ENCODE data around the gene MCL1.

DNA sequence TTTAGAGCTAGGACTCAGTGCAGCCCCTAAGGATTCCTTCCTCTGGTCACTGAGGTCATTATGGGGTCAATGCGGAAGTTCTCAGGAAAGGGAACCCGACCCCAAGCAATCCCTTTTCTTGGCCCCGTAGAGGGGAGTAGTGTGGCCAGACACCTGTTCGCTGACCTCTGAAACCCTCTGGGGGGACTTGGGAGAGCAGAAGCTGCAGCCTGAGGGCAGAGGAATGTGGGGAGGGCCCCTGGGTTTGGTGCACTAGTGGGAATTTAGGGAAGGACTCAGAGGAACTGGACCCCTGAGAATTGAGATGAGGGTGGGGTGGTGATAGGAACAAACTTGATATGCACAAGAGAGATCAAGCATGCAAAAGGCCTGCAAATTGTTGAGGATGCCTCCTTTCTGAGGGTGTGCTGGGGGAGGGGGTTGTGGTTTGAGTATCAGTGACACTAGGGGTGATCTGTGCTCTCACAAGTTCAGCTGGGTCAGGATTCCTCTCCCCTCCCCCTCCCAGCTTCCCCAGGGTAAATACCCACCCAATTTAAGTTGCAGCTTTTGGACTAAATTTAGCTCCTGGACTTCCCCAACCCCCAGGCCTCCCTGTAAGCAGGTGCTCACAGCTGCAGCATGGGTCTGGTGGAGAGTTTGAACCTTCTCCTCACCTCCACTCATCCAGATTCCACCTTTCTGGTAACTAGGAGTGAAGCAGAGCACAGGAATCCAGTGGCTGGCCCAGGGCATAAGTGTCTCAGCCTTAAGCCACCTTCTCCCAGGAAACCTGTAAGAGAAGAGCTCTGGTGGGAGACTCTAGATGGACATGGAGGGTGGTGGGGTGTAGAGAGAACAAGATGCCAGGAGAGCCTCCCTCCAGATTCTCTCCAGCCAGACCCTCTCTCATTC, 16.7 kb downstream of the MCL1 start:
- TF ChIP-seq, protein P1, sequence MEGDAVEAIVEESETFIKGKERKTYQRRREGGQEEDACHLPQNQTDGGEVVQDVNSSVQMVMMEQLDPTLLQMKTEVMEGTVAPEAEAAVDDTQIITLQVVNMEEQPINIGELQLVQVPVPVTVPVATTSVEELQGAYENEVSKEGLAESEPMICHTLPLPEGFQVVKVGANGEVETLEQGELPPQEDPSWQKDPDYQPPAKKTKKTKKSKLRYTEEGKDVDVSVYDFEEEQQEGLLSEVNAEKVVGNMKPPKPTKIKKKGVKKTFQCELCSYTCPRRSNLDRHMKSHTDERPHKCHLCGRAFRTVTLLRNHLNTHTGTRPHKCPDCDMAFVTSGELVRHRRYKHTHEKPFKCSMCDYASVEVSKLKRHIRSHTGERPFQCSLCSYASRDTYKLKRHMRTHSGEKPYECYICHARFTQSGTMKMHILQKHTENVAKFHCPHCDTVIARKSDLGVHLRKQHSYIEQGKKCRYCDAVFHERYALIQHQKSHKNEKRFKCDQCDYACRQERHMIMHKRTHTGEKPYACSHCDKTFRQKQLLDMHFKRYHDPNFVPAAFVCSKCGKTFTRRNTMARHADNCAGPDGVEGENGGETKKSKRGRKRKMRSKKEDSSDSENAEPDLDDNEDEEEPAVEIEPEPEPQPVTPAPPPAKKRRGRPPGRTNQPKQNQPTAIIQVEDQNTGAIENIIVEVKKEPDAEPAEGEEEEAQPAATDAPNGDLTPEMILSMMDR (conservative IDR thresholded peaks at IDR 0.05), result no peak
- TF ChIP-seq EZH2 (IDR thresholded peaks at IDR 0.05; ENCODE audit: low read depth), result no peak
